HG03175 (cell line): ENCODE results near the gene ANO8.
"Not testable (repeated sequence)": the region's sequence is repeated elsewhere in the genome, so short reads cannot be mapped to it uniquely, and the experiment has no call there.

Source experiments
- ATAC-seq: cut with Tn5 transposase; IDR thresholded peaks from one replicate; pipeline ENCODE4 v1.9.1; 2021; ENCODE audit warnings: mild to moderate bottlenecking, moderate library complexity; ENCODE audit not compliant: unreplicated experiment

Gene ANO8

DNA sequence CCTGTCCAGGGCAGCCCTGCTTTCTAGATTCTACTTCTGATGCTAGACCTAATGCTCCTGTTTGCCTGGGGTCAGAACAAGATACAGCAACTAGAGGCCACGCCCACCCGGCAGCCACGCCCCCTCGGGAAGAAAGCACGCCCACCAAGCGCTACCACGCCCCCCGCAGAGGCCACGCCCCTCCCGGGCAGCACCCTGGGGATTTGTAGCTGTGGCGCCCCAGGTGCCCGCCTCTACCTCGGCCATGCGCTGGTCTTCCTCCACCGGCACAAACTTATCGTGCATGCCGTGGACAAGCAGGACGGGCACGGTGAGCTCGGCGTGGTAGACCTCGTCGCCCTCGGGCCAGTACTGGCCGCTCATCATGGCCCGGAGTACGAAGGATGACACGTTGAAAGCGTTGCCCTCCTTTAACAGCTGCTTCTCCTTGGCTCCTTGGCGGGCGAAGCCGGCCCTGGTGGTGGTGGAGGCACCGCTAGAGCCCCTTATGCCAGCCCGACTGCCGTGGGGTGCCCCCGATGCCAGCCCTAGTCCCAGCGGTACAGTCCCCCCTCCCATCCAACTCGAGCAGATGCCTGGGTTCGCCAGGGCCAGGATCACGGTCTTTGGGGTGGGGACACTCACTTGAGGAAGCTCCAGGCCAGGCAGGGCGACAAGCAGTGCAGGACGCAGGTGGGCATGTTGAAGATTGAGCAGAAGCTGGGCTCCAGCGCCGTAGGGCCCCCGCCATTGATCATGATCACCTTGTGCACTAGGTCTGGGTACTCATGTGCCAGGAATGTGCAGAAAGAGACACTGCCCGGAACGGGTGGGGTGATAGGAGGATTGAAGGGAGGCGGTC is 40.4 kb downstream of the ANO8 start:
- no peak for ATAC-seq

DNA sequence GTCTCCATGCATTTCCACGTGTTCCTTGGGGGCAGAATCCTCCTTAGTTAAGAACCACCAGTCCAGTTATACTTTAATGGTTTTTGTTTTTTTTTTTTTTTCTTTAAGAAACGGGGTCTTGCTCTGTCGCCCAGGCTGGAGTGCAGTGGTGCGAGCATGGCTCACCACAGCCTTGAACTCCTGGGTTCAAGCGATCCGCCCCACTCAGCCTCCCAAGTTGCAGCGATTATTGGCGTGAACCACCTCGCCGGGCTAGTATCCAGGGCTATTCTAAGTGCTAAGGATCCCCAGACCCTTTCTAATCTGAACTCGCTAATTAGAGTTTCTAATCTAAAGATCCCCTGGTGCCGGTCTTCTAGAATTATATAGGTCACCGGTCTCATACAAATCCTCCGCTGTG is 41.0 kb downstream of the ANO8 start:
- ATAC-seq: no peak

DNA sequence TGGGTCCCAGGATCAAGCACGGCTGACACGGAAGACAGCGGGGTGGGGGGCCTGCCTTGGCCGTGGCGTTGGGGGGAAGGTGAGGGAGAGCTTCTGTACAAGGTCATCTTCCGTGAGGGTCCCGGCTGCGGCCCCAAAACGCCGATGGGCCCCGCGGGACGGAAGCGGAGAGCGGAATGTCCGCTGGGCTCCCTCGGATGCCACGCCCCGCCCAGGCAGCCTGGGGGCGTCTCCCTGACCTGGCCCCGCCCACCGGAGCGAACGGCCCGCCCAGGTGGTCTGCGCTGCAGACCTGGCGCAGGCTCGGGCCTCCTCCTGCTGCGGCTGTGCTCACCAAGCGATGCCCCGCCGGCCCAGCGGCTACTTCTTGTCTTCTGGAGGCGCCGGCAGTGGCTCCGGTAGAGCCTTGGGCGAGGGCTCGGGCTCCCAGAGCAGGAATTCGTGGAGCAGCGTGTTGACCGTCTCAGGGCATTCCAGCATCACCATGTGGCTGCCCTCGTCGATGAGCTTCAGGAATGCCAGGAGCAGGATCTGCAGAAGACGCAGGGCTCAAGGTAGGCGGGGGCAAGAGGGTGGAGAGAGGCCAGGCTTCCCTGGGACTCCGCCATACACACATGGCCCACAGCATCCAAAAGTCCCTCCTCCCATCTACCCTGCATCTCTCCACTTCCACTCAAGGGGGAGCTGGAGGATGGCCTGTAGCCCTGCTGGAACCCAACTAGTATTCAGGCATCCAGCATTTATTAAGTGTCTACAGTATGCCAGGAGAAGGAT is 42.2 kb downstream of the ANO8 start:
- ATAC-seq: peak; percentile 85

DNA sequence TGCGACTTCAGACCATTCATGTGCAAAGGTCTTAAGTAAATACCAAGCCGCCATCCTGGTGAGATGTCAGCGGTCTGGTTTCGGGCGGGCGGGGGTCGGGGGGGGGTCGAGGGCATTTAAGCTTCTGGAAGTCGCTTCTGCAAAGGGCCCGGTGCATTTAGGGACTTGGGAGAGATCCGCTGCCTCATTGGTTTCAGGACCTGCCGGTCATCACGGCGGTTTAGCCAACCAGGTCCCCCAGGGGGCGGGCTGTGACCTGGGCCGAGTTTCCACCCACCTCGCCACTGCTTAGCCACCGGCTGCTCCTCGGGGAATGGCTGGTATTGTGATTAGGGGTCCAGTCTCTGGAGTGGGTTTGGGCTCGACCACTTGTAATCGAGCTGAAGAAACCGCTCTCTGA is 45.2 kb downstream of the ANO8 start:
- no peak for ATAC-seq

DNA sequence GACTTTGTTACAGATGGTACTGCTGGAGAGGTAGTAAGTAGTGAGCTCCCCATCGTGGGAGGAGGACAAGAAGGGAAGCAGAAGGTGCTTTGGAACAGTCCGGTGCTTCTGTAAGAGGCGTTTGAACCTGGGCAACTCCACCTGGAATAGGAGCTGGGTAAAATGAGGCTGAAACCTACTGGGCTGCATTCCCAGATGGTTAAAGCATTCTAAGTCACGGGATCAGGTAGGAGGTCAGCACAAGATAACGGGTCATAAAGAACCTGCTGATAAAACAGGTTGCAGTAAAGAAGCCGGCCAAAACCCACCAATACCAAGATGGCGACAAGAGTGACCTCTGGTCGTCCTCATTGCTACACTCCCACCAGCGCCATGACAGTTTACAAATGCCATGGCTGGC is 47.9 kb downstream of the ANO8 start:
- ATAC-seq: no peak

DNA sequence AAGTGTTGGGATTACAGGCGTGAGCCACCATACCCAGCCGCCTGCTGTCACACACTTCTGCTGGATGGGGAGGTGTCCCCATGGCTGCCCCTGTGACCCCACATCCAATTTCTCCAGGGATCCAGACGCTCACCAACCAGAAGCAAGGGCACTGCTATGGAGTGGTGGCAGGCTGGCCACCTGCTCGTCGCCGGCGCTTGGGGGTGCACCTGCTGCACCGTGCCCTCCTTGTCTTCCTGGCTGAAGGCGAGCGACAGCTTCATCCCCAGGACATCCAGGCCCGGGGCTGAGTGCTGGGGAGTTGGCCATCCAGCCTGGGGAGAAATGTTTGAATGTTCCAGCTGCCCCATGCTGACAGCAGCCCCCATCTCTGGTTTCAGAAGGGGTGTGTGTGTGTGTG is 48.4 kb downstream of the ANO8 start:
- no peak for ATAC-seq

DNA sequence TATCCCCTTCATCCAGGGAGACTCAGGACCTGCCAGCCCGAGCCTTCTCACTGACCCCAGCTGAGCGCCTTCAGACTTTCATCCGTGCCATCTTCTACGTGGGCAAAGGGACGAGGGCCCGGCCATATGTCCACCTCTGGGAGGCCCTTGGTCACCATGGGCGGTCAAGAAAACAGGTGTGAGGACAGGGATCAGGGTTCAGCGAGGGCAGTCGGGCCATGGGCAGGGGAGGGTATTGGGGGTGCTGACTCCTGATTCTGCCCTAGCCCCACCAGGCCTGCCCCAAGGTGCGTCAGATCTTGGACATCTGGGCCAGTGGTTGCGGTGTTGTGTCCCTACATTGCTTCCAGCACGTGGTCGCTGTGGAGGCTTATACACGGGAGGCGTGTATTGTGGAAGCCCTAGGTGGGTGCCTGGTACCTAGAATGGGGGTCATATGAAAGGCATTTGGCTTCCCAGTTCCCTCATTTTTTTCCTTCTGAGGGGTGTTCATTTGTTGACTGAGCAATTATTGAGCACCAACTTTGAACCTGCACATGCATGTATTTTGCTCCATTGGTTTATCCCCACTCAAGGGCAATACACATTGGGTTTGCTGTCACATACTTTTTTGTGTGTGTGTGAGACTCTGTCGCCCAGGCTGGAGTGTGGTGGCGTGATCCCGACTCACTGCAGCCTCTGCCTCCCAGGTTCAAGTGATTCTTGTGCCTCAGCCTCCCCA is 49.1 kb downstream of the ANO8 start:
- no peak for ATAC-seq

DNA sequence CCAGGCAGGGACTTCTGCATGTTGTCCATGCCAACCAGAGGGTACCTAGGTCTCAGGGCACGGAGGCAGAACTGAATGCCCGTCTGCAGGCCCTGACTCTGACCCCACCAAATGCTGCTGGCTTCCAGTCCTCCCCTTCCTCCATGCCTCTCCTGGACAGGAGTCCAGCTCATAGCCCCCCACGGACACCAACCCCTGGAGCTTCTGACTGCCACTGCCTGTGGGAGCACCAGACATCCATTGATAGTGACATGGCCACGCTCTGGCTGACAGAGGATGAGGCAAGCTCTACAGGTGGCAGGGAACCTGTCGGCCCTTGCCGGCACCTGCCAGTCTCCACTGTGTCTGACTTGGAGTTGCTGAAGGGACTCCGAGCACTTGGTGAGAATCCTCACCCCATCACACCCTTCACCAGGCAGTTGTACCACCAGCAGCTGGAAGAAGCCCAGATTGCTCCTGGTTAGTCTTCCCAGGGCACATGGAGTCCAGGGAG is 51.1 kb downstream of the ANO8 start:
- no peak for ATAC-seq

DNA sequence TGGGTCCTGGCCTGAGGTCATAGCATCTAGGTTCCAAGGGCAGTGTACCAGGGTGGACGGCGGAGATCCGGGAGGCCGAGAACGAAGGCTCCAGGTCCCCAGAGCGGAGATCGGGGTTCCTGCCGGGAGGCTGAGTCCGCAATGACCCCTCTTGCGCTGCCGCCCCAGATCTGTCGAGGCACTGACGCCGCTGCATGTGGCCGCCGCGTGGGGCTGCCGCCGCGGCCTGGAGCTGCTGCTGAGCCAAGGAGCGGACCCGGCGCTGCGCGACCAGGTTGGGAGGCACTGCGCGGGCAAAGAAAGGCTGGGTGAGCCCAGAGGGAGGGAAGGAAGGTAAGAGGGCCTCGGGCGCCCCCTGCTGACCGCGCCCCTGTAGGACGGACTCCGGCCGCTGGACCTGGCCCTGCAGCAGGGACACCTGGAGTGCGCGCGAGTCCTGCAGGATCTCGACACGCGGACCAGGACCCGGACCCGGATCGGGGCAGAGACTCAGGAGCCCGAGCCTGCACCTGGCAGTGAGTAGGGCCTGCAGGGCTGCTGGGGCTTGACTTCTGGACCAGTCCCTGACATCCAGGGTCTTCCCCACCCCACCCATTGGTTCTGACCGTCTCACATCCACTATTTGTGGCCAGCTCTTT is 52.0 kb downstream of the ANO8 start:
- peak; percentile 64 for ATAC-seq

DNA sequence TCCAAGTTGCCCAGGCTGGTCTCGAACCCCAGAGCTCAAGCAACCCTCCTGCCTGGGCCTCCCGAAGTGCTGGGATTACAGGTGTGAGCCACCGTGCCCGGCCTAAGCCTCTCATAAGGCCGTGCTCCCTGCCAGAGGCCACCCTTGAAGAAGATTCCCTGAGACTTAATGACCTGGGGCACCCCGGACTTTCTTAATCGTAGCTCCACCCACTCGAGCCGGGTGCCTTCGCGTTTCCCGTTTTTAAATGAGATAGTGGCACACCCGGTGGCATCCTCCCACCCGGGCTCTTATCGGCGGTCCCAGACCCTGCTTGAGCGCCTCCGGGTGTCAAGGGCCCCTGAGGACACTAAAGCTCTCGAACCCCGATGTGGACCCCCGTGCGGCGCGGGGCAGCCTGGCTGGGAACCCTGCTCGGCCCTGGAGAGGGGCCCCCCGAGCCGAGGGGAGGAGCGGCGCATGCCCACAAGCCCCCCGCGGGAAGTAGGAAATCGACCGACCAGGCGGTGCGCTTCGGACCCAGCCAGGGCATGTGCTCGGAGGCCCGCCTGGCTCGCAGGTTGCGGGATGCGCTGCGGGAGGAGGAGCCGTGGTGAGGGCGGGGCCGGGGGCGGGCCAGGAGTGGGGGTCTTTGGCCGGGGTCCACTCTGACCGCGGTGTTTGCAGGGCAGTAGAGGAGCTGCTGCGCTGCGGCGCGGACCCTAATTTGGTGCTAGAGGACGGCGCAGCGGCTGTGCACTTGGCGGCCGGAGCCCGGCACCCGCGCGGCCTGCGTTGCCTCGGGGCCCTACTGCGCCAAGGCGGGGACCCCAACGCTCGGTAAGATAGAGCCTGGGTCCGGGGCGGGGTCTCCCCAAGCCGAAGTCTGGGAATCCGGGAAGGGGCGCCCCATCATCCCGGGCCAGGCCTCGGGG is 53.0 kb downstream of the ANO8 start, which contains the start of gene ANKLE1:
Gene ANKLE1 (plus strand): TSS at position 511 of the 914 bp plus-strand sequence. CDS start 20 bp downstream, at position 531.
- ATAC-seq: no peak

DNA sequence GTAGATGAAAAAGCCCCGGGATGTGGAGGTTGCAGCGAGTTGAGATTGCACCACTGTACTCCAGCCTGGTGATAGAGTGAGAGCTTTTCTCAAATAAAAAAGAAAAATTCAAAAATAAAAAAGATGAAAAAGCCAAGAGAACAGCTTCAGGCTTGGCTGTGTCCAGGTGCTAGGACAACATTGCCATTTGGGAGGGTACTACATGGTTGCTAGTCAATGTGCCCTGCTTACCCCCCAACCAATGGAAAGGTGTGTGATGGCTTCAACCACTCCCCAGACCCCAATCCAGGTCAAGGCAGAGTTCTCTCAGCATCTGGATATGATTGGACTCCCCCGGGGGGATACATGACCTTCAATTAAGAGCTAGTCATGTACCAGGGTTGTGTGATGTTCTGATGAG is 55.2 kb downstream of the ANO8 start:
- ATAC-seq: no peak

DNA sequence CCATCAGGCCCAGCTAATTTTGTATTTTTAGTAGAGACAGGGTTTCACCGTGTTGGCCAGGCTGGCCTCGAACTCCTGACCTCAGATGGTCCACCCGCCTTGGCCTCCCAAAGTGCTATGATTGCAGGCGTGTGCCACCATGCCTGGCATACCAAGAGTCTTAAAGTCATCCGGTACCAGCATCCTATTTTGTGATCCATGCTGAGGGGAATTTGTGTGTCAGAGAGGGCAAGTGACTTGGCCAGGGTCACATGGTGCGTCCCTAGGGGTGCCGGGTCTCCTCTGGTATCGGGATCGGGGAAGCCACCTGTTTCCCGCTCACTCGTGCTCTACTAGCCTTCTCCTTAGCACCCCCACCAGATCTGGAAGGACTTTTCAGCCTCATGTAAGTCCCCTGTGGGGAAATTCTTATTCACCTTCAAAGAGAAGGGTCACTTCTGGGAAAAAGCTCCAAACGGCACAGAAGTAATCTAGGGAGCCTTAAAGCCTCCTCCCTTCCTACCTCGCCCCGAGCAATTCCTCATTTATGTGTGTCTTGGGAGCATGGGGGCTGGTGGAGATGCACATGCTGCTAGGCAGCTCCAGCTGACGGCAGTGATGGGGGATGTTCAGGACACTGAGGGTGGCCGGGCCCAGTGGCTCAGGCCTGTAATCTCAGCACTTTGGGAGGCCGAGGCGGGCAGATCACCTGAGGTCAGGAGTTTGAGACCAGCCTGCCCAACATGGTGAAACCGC is 59.0 kb downstream of the ANO8 start:
- no peak for ATAC-seq

DNA sequence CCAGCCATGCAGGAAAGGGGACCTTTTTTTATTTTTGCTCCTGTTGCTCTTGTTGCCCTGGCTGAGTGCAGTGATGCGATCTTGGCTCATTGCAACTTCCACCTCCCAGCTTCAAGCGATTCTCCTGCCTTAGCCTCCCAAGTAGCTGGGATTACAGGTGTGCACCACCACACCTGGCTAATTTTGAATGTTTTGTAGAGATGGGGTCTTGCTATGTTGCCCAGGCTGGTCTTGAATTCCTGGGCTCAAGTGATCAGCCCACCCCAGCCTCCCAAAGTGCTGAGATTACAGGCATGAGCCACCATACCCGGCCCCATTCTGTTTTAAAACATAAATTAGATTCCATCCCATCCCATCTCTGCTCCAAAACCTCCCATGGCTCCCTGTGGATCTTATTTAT is 59.8 kb downstream of the ANO8 start:
- not testable (repeated sequence) for ATAC-seq
